Measurements from ENCODE around the gene USP36.

The USP36 gene

GRCh38 chr17:78802459-78802858 lies 38.2 kb downstream of the USP36 start:
- Histone ChIP-seq H3K36me3 (replicated peaks; ENCODE audit: insufficient read depth, low read length) (peaks cover 20% of the 10 kb centered on the region), H3K4me3 (ENCODE audit: low read length) (no peak overlapping the region)

GRCh38 chr17:78802008-78802407 lies 38.6 kb downstream of the USP36 start:
- Histone ChIP-seq H3K4me2 (ENCODE audit: low read depth, low read length) (no peak overlapping the region), H2AFZ (ENCODE audit: low read length) (no peak overlapping the region), H3K4me3 (ENCODE audit: low read length) (no peak overlapping the region), H4K20me1 (ENCODE audit: insufficient read depth, low read length) (no peaks in the 10 kb centered on the region), H3K9me2 (replicated peaks; ENCODE audit: insufficient read depth, low read length) (no peaks in the 10 kb centered on the region), H3K9me3 (replicated peaks; ENCODE audit: insufficient read depth, low read length) (no peaks in the 10 kb centered on the region), H3K4me1 (ENCODE audit: low read length) (no peaks in the 10 kb centered on the region), H3K27ac (ENCODE audit: low read length) (no peak overlapping the region), H3K79me2 (ENCODE audit: low read length) (peaks cover 61% of the 10 kb centered on the region), H3K27me3 (replicated peaks; ENCODE audit: insufficient read depth, low read length) (no peaks in the 10 kb centered on the region), H3K9ac (ENCODE audit: low read length) (no peak overlapping the region), H3F3A (ENCODE audit: insufficient read depth, low read length) (no peaks in the 10 kb centered on the region), H3K36me3 (replicated peaks; ENCODE audit: insufficient read depth, low read length) (peaks cover 20% of the 10 kb centered on the region)
- TF ChIP-seq EZH2 (optimal IDR thresholded peaks at IDR 0.05; ENCODE audit: low read depth, low read length), result no peak
- no peak for TF ChIP-seq EZH2phosphoT487 (IDR thresholded peaks at IDR 0.05; ENCODE audit: low read length)
- no peak for DNase-seq

More at GRCh38 chr17:78802459-78802858, 38.2 kb downstream of the USP36 start:
- Histone ChIP-seq H2AFZ (ENCODE audit: low read length) (no peak overlapping the region), H3K4me1 (ENCODE audit: low read length) (no peaks in the 10 kb centered on the region), H3K4me2 (ENCODE audit: low read depth, low read length) (no peak overlapping the region), H3K27me3 (replicated peaks; ENCODE audit: insufficient read depth, low read length) (no peaks in the 10 kb centered on the region), H3K79me2 (ENCODE audit: low read length) (peaks cover 66% of the 10 kb centered on the region), H4K20me1 (ENCODE audit: insufficient read depth, low read length) (no peaks in the 10 kb centered on the region), H3K9ac (ENCODE audit: low read length) (no peak overlapping the region), H3F3A (ENCODE audit: insufficient read depth, low read length) (no peaks in the 10 kb centered on the region), H3K27ac (ENCODE audit: low read length) (no peak overlapping the region), H3K9me2 (replicated peaks; ENCODE audit: insufficient read depth, low read length) (no peaks in the 10 kb centered on the region), H3K9me3 (replicated peaks; ENCODE audit: insufficient read depth, low read length) (no peaks in the 10 kb centered on the region)
- DNase-seq, result no peak
- TF ChIP-seq EZH2phosphoT487 (IDR thresholded peaks at IDR 0.05; ENCODE audit: low read length) (no peak), CTCF (IDR thresholded peaks at IDR 0.05; ENCODE audit: low read length) (no peak), EZH2 (optimal IDR thresholded peaks at IDR 0.05; ENCODE audit: low read depth, low read length) (no peak)

- no peak for TF ChIP-seq EZH2phosphoT487 (IDR thresholded peaks at IDR 0.05; ENCODE audit: low read length)
- no peak for TF ChIP-seq EZH2 (optimal IDR thresholded peaks at IDR 0.05; ENCODE audit: low read depth, low read length)
- TF ChIP-seq CTCF (IDR thresholded peaks at IDR 0.05; ENCODE audit: low read length), result no peak
- Histone ChIP-seq H3K27ac (ENCODE audit: low read length) (no peak overlapping the region), H2AFZ (ENCODE audit: low read length) (no peak overlapping the region), H3F3A (ENCODE audit: insufficient read depth, low read length) (no peaks in the 10 kb centered on the region), H3K36me3 (replicated peaks; ENCODE audit: insufficient read depth, low read length) (peaks cover 20% of the 10 kb centered on the region), H3K4me1 (ENCODE audit: low read length) (no peaks in the 10 kb centered on the region), H3K4me3 (ENCODE audit: low read length) (no peak overlapping the region), H4K20me1 (ENCODE audit: insufficient read depth, low read length) (no peaks in the 10 kb centered on the region), H3K9ac (ENCODE audit: low read length) (no peak overlapping the region), H3K79me2 (ENCODE audit: low read length) (peaks cover 49% of the 10 kb centered on the region), H3K9me3 (replicated peaks; ENCODE audit: insufficient read depth, low read length) (no peaks in the 10 kb centered on the region), H3K4me2 (ENCODE audit: low read depth, low read length) (no peak overlapping the region), H3K27me3 (replicated peaks; ENCODE audit: insufficient read depth, low read length) (no peaks in the 10 kb centered on the region), H3K9me2 (replicated peaks; ENCODE audit: insufficient read depth, low read length) (no peaks in the 10 kb centered on the region)
- no peak for DNase-seq
Measured at GRCh38 chr17:78800132-78800931, 40.3 kb downstream of the USP36 start.
